Effector CD8-positive, alpha-beta T cell (primary cell): ENCODE results near the gene PDCL2.
"Not testable (repeated sequence)": the region's sequence is repeated elsewhere in the genome, so short reads cannot be mapped to it uniquely, and the experiment has no call there.

Experiments
- DNase-seq: peaks from one replicate; lab custom pipeline; 2025; lab: John Stamatoyannopoulos, UW
- total RNA-seq, 4 experiments: gene quantifications; one replicate each; lab custom pipeline; 2026; lab: John Stamatoyannopoulos, UW

PDCL2 gene
- 0 reads per million in 4 experiments for total RNA-seq

DNA sequence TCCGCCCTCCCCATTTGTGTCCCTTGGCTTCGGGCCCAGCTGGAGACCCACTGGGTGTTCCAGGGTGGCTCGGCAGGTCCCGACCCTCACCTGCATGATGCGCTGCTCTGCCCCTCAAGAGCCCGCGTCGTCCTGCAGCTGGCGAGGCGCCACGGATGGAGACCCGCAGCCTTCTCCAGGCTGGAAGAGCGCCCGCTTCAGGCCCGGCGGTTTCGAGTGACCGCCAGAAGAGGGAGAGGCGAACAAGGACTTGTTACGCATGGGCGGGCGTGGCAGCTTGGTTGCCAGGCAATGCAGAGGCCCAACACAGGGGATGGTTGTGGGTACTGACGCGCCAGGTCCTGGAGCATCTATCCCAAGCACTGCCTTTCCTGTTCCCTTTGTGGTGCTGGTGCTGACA, at the start of gene PDCL2:
TSS of gene PDCL2 (minus strand) at position 232 of the 400 bp plus-strand sequence. CDS start at position 96, 136 bp downstream.
- DNase-seq = no peak

- no peak for DNase-seq
Observed at GRCh38 chr4:55637272-55637820, 45.3 kb upstream of the PDCL2 start.

DNA sequence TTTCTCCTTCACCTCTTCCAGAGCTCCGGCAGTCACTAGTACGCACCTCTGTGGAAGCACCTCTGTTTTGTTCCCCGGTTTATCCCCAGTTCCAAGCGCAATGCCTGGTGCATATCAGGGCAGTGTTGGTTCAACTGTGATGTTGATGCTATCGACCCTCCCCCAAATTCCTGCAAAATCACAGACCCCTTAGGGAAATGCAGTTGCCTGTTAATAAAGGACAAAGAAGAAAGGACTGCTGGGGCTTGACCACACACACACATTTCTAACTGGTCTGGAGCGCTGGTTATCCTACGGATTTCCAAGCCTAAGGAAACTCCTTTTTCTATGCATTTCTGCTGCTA, 44.6 kb upstream of the PDCL2 start:
- DNase-seq = no peak

GRCh38 chr4:55635741-55636655, 44.0 kb upstream of the PDCL2 start, which contains the start of gene NMU:
Gene NMU (minus strand): TSS chr4:55636298. CDS start chr4:55636192, 106 bp downstream.
- DNase-seq = no peak

- no peak for DNase-seq
Observed at GRCh38 chr4:55635282-55635681, 43.2 kb upstream of the PDCL2 start.

- no peak for DNase-seq
Observed at GRCh38 chr4:55634417-55635128, 42.5 kb upstream of the PDCL2 start.

- DNase-seq = no peak
Observed at GRCh38 chr4:55633903-55634302, 41.9 kb upstream of the PDCL2 start.

- DNase-seq = no peak
Observed at GRCh38 chr4:55625835-55626234, 33.8 kb upstream of the PDCL2 start.

DNA sequence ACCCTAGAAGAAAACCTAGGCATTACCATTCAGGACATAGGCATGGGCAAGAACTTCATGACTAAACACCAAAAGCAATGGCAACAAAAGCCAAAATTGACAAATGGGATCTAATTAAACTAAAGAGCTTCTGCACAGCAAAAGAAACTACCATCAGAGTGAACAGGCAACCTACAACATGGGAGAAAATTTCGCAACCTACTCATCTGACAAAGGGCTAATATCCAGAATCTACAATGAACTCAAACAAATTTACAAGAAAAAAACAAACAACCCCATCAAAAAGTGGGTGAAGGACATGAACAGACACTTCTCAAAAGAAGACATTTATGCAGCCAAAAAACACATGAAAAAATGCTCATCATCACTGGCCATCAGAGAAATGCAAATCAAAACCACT, 32.0 kb upstream of the PDCL2 start:
- not testable (repeated sequence) for DNase-seq

- DNase-seq = no peak
Observed at GRCh38 chr4:55618546-55619143, 26.6 kb upstream of the PDCL2 start.

GRCh38 chr4:55617587-55618197, 25.6 kb upstream of the PDCL2 start:
- DNase-seq = no peak

DNA sequence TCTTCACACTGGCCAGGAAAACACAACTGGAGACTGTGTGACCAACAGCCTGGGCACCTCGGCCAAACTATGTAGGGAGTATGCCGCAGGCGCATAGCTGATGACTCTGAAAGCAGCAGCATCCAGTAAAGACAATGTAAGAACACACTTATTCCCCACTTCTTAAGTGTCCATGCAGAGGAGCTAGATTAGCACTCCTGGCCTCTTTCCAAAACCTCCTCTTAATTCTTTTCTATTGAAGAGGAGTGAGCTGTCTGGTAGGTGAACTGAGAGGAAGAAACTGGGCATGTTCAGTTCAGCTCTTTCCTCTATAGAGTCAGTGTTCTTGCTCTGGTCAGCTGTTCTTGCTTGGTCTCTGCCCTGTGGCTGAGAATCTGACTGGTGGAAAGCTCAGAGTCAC, 23.0 kb upstream of the PDCL2 start:
- DNase-seq = no peak

GRCh38 chr4:55613621-55614020, 21.6 kb upstream of the PDCL2 start:
- DNase-seq = no peak

GRCh38 chr4:55612341-55612740, 20.3 kb upstream of the PDCL2 start:
- no peak for DNase-seq

DNA sequence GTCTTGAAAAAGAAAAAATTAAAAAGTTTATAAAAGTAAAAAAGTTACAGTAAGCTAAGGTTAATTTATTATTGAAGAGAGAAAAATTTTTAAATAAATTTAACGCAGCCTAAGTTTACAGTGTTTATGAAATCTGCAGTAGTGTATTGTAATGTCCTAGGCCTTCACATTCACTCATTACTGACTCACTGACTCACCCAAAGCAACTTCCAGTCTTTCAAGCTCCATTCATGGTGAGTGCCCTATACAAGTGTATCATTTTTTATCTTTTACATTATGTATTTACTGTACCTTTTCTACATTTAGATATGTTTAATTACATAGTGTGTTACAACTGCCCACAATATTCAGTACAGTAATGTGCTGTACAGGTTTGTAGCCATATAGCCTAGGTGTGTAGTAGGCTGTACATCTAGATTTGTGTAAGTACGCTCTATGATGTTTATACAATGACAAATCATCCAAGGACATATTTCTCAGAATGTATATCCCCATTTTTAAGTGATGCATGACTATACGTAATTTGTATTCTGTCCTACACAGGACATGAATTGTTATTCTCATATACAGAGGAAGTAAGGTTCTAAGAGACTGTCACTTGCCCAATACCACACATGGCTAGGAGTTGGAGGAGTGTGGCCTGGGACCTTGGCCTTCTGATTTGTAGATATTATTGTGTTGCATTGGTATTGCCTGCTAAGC, 19.5 kb upstream of the PDCL2 start:
- no peak for DNase-seq

DNA sequence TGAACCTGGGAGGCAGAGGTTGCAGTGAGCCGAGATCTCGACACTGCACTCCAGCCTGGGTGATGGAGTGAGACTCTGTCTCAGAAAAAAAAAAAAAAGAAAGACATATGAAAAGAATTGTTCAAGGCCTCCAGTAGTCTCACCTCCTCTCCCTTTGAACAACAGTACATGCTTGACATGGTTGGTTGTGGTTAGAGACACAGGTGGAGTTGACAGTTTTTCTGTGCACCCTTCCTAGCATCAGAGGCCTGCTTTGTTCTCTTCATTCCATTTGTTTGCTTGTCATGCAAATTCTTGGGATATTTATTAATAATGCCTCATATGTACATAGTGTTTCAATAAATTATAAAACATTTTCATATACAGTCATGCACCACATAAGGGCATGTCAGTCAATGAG, 18.3 kb upstream of the PDCL2 start:
- DNase-seq = no peak

DNA sequence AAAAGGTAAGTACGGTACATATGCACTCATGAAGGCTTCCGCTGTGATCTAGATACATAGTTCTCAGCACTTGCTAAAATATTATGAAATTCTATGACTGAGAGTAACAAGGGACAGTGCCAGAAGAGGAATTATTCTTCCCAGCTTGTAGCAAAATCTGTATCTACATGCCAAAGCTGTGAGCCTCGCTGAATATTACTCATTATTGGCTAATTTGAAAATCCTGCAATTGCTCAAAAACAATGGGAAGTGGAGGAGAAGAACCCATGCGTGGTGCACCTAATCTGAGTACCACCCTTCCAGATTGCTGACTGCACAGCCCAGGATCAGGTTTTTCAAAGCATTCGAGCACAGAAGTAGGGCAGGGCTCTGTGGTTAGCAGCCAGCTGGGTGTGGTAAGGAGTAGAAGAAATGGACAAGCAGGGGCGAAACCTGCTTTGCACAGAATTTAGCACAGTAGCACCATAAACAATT, 17.4 kb upstream of the PDCL2 start:
- no peak for DNase-seq

- DNase-seq = no peak
Observed at GRCh38 chr4:55608591-55608990, 16.5 kb upstream of the PDCL2 start.

DNA sequence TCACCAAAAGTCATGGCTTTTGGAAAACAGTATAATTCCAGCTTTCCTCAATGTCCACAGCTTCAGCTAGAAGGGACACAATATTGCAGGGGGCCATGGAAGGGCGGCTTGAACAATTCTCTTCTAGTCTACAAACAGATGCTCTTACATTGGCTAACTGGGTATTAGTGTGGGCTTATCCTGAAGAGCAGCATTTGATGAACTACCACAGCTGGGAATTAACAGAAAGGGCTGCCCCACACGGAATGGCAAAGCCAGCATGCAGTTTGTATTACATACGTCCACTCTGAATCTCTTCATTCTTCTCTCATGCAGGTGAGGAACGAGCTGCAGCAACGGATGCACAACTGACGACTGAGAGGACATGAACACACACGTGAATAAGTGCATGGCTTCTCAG, 13.0 kb upstream of the PDCL2 start:
- DNase-seq = no peak

DNA sequence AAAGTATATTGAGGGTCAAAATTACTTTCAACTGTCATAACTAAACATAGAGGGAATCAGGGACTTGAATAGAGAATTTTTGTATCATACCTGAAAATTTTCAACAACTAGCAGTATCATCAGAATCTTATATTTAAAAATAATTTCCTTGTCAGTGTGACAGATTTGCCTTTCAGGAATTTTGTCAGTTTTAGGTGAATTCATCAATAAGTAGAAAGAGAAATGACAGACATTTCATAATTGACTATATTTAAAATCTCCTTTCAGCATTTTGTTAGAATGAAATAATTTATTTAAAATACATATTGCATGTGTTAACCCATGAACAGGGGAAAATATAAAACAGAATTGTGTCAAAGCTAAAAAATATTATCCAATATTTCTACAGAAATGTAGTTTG, 8.6 kb upstream of the PDCL2 start:
- no peak for DNase-seq

GRCh38 chr4:55598641-55599040, 6.6 kb upstream of the PDCL2 start:
- no peak for DNase-seq
